ENCODE results near the gene CHSY3. TPM values are rescaled to one million over a fixed set of nuclear protein-coding genes. Genes with fewer than 3 reads are reported as not detected.

Gene CHSY3
- total and polyA plus RNA-seq, 2 donors (not counting 1 experiment from before 2014, with no cell fraction given): 0.51 to 0.99 TPM

DNA sequence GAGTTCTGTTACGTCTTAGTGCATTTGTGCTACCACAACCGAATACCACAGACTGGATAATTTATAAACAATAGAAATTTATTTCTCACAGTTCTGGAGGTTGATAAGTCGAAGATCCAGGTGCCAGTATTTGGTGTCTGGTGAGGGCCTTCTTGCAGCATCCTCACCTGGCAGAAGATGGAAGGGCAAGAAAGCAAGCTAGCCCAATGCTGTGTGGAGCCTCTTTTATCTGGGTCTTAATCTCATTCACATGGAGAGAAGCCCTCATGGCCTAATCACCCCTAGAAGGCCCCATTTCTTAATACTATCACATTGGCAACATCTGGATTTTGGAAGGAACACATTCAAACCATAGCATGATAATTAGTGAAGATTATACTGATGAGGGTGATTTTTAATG lies 159.3 kb downstream of the CHSY3 start:
- H3K36me3 ChIP-seq (ENCODE audit: control insufficient read depth, insufficient read depth, low read length): no peaks in the 10 kb centered on the region
- DNase-seq (ENCODE audit: low read depth in 2 of 2): no peak
- H4K20me1 ChIP-seq (ENCODE audit: control insufficient read depth, extremely low read depth, insufficient read depth, low read length): no peaks in the 10 kb centered on the region
- H3K27me3 ChIP-seq (ENCODE audit: control insufficient read depth, insufficient read depth, low read length): no peaks in the 10 kb centered on the region
- H3K9ac ChIP-seq (ENCODE audit: insufficient read depth, low read length): no peak overlapping the region
- no peak overlapping the region for H2AFZ ChIP-seq (ENCODE audit: low read length)
- H3K4me1 ChIP-seq (ENCODE audit: control insufficient read depth, extremely low read depth, insufficient read depth, low read length): no peaks in the 10 kb centered on the region
- no peak overlapping the region for H3K27ac ChIP-seq (ENCODE audit: insufficient read depth, low read length)
- H3K9me3 ChIP-seq (ENCODE audit: control insufficient read depth, insufficient read depth, low read depth, low read length): no peaks in the 10 kb centered on the region
- TF ChIP-seq EZH2 (IDR thresholded peaks at IDR 0.05; ENCODE audit: low read length, missing control alignments): no peak
- TF ChIP-seq CTCF (conservative IDR thresholded peaks at IDR 0.05 in 1 of 2, IDR thresholded peaks at IDR 0.05 in 1 of 2; ENCODE audit: low read depth in 1 of 2, low read length in 2 of 2): no peak
- H3K79me2 ChIP-seq (ENCODE audit: control insufficient read depth, insufficient read depth, low read length): no peaks in the 10 kb centered on the region
- H3K4me2 ChIP-seq (ENCODE audit: extremely low read depth, insufficient read depth, low read length): no peak overlapping the region
- no peak overlapping the region for H3K4me3 ChIP-seq (replicated peaks in 1 of 4; ENCODE audit: control extremely low read depth in 1 of 4, insufficient read depth in 1 of 4, low read depth in 3 of 4, low read length in 4 of 4)

- no peaks in the 10 kb centered on the region for H3K27me3 ChIP-seq (ENCODE audit: control insufficient read depth, insufficient read depth, low read length)
- no peak for DNase-seq (ENCODE audit: low read depth in 2 of 2)
- no peak overlapping the region for H3K4me3 ChIP-seq (replicated peaks in 1 of 4; ENCODE audit: control extremely low read depth in 1 of 4, insufficient read depth in 1 of 4, low read depth in 3 of 4, low read length in 4 of 4)
- H3K79me2 ChIP-seq (ENCODE audit: control insufficient read depth, insufficient read depth, low read length): no peaks in the 10 kb centered on the region
- TF ChIP-seq EZH2 (IDR thresholded peaks at IDR 0.05; ENCODE audit: low read length, missing control alignments): no peak
- H3K4me1 ChIP-seq (ENCODE audit: control insufficient read depth, extremely low read depth, insufficient read depth, low read length): no peaks in the 10 kb centered on the region
- H3K9me3 ChIP-seq (ENCODE audit: control insufficient read depth, insufficient read depth, low read depth, low read length): no peaks in the 10 kb centered on the region
- no peak overlapping the region for H3K4me2 ChIP-seq (ENCODE audit: extremely low read depth, insufficient read depth, low read length)
- no peaks in the 10 kb centered on the region for H3K36me3 ChIP-seq (ENCODE audit: control insufficient read depth, insufficient read depth, low read length)
- H3K9ac ChIP-seq (ENCODE audit: insufficient read depth, low read length): no peak overlapping the region
- H2AFZ ChIP-seq (ENCODE audit: low read length): no peak overlapping the region
- no peak overlapping the region for H3K27ac ChIP-seq (ENCODE audit: insufficient read depth, low read length)
- no peaks in the 10 kb centered on the region for H4K20me1 ChIP-seq (ENCODE audit: control insufficient read depth, extremely low read depth, insufficient read depth, low read length)
These were observed 160.2 kb downstream of the CHSY3 start for GRCh38 chr5:130064484-130064883.

DNA sequence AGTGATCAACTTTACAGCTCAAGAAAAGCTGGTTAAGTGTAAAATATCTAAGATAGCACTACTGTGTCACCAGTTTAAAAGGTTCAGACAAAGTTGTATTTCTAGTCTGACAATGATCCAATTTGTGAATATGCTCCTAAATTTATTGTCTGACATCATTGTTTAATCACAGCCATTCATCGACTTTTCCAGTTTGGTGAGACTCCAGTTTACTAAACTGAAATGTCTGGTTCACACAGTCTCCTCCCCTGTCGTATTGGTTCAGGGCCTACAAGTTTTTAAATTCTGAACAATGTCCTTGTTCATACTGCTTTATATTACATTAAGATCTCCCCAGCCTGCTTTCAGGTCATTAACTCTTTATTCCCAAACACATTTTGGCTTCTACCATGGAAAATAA lies 161.4 kb downstream of the CHSY3 start:
- Histone ChIP-seq H3K4me2 (ENCODE audit: extremely low read depth, insufficient read depth, low read length) (no peak overlapping the region), H3K9me3 (ENCODE audit: control insufficient read depth, insufficient read depth, low read depth, low read length) (no peaks in the 10 kb centered on the region), H3K79me2 (ENCODE audit: control insufficient read depth, insufficient read depth, low read length) (no peaks in the 10 kb centered on the region), H2AFZ (ENCODE audit: low read length) (no peak overlapping the region), H3K4me1 (ENCODE audit: control insufficient read depth, extremely low read depth, insufficient read depth, low read length) (no peaks in the 10 kb centered on the region), H3K27me3 (ENCODE audit: control insufficient read depth, insufficient read depth, low read length) (no peaks in the 10 kb centered on the region), H3K36me3 (ENCODE audit: control insufficient read depth, insufficient read depth, low read length) (no peaks in the 10 kb centered on the region), H3K27ac (ENCODE audit: insufficient read depth, low read length) (no peak overlapping the region), H3K4me3 (replicated peaks in 1 of 4; ENCODE audit: control extremely low read depth in 1 of 4, insufficient read depth in 1 of 4, low read depth in 3 of 4, low read length in 4 of 4) (no peak overlapping the region), H4K20me1 (ENCODE audit: control insufficient read depth, extremely low read depth, insufficient read depth, low read length) (no peaks in the 10 kb centered on the region), H3K9ac (ENCODE audit: insufficient read depth, low read length) (no peak overlapping the region)
- TF ChIP-seq CTCF (conservative IDR thresholded peaks at IDR 0.05 in 1 of 2, IDR thresholded peaks at IDR 0.05 in 1 of 2; ENCODE audit: low read depth in 1 of 2, low read length in 2 of 2): no peak
- no peak for TF ChIP-seq EZH2 (IDR thresholded peaks at IDR 0.05; ENCODE audit: low read length, missing control alignments)
- DNase-seq (ENCODE audit: low read depth in 2 of 2): no peak

All from fibroblast of lung (primary cell).